K562 (cell line): ENCODE measurements around the gene NFIL3. TPM values are rescaled to one million over a fixed set of nuclear protein-coding genes. Genes with fewer than 3 reads are reported as not detected.
A peak's percentile ranks its signal among the peaks of the same experiment; 100 is the strongest.

Source experiments
- ADNP ChIP-seq: fragments of 200-800 bp; sonication (Bioruptor generic); IDR thresholded peaks from 2 replicates; pipeline ENCODE4 v1.6.1; 2016; ENCODE audit warnings: missing genetic modification characterization, missing compliant biosample characterization
- AFF1 ChIP-seq, 2 experiments: fragments of 450-650 bp; IDR thresholded peaks; 2 replicates each; pipeline ENCODE4 v1.6.1; 2018; ENCODE audit warnings: mild to moderate bottlenecking in 2 of 2, low read depth in 1 of 2; ENCODE audit not compliant: partially characterized antibody in 2 of 2
- ATF7 ChIP-seq: fragments of 450-650 bp; IDR thresholded peaks from 2 replicates; pipeline ENCODE4 v1.7.1; 2014; ENCODE audit warnings: mild to moderate bottlenecking, moderate library complexity
- CREB1 ChIP-seq, 2 experiments: sonication (generic) in 1 of 2; formaldehyde crosslinking in 1 of 2; IDR thresholded peaks; 2 replicates each; pipeline versions ENCODE4 v1.6.1 to v1.8.0; 2012 to 2022; ENCODE audit warnings: inconsistent platforms in 1 of 2, mild to moderate bottlenecking in 1 of 2, missing genetic modification reagents in 1 of 2, moderate library complexity in 1 of 2
- CREM ChIP-seq: IDR thresholded peaks from 2 replicates; pipeline ENCODE4 v1.6.1; 2014; ENCODE audit warnings: antibody characterized with exemption, low read depth
- DACH1 ChIP-seq: fragments of 450-650 bp; IDR thresholded peaks from 2 replicates; pipeline ENCODE4 v1.6.1; 2018; ENCODE audit not compliant: partially characterized antibody
- DPF2 ChIP-seq: fragments of 450-650 bp; IDR thresholded peaks from 2 replicates; pipeline ENCODE4 v1.6.1; 2016
- EP300 ChIP-seq: IDR thresholded peaks from 2 replicates; pipeline ENCODE4 v1.6.1; 2012; ENCODE audit warnings: low read length, improper control_type of control experiment
- L3MBTL2 ChIP-seq: fragments of 450-650 bp; IDR thresholded peaks from 2 replicates; pipeline ENCODE4 v1.6.1; 2016; ENCODE audit warnings: mild to moderate bottlenecking, moderate library complexity
- MECOM ChIP-seq: fragments of 250-450 bp; sonication (Bioruptor Pico); IDR thresholded peaks from 2 replicates; pipeline ENCODE4 v1.8.0; 2022; ENCODE audit warnings: inconsistent platforms
- NCOA1 ChIP-seq: fragments of 450-650 bp; IDR thresholded peaks from 2 replicates; pipeline ENCODE4 v1.6.1; 2016; ENCODE audit warnings: low read depth
- NEUROD1 ChIP-seq: fragments of 150-350 bp; IDR thresholded peaks from 2 replicates; pipeline ENCODE4 v1.6.1; 2014; ENCODE audit warnings: borderline replicate concordance, low read length, low read depth; ENCODE audit not compliant: partially characterized antibody
- SMAD3 ChIP-seq: fragments of 450-650 bp; formaldehyde crosslinking; conservative IDR thresholded peaks from 2 replicates; pipeline ENCODE4 v1.4.0; 2020; ENCODE audit warnings: mild to moderate bottlenecking
- SMARCC2 ChIP-seq: fragments of 450-650 bp; IDR thresholded peaks from 2 replicates; pipeline ENCODE4 v1.6.1; 2017; ENCODE audit warnings: antibody characterized with exemption, moderate library complexity, mild to moderate bottlenecking, low read depth
- SP1 ChIP-seq: sonication (generic); formaldehyde crosslinking; IDR thresholded peaks from 2 replicates; pipeline ENCODE4 v1.8.1; 2022; ENCODE audit warnings: mild to moderate bottlenecking, missing genetic modification reagents
- TRIM28 ChIP-seq: fragments of 450-650 bp; IDR thresholded peaks from 2 replicates; pipeline ENCODE4 v1.6.1; 2017
- ZKSCAN8 ChIP-seq: fragments of 200-800 bp; sonication (Bioruptor generic); IDR thresholded peaks from 2 replicates; pipeline ENCODE4 v1.6.1; 2016; ENCODE audit warnings: missing genetic modification characterization, missing compliant biosample characterization
- ZNF311 ChIP-seq: fragments of 250-450 bp; sonication (Bioruptor Pico); IDR thresholded peaks from 2 replicates; pipeline ENCODE4 v1.4.0; 2020; ENCODE audit warnings: mild to moderate bottlenecking, moderate library complexity
- polyA plus RNA-seq, 8 experiments: library from polyadenylated mRNA; depleted of rRNA in 4 of 8; stranded (reverse) in 5 of 8; unstranded in 3 of 8; fragments of >200 nt; fragmentation: Nextera tagmentation in 2 of 8; fragmentation: Illumina TruSeq in 1 of 8; extraction: Ambion mirVana in 2 of 8; extraction: Trizol in 1 of 8; gene quantifications; 2 replicates each; pipeline versions ENCODE4 v1.2.1 to v1.2.3, GENCODE V29; 2011 to 2014; ENCODE audit warnings: inconsistent platforms in 1 of 8, missing spikeins in 1 of 8
- total RNA-seq, 7 experiments: library from RNA; depleted of rRNA in 6 of 7; stranded (reverse); fragments of >200 nt in 6 of 7; fragmentation: Illumina TruSeq in 2 of 7; extraction: Trizol in 2 of 7; gene quantifications; 2 replicates each; pipeline versions ENCODE4 v1.2.1 to v1.2.3, GENCODE V29; 2011 to 2021; ENCODE audit warnings: low replicate concordance in 1 of 7
- TF ChIP-seq, protein P1 (sequence below): fragments of 450-650 bp; formaldehyde crosslinking; IDR thresholded peaks from 2 replicates; pipeline ENCODE4 v1.4.0; 2022; ENCODE audit warnings: mild to moderate bottlenecking, moderate library complexity
- TF ChIP-seq, protein P2 (sequence below), 2 experiments: IDR thresholded peaks in 1 of 2; conservative IDR thresholded peaks in 1 of 2; 2 replicates each; pipeline ENCODE4 v1.6.1; 2016; ENCODE audit warnings: low read depth in 2 of 2, mild to moderate bottlenecking in 1 of 2, missing compliant biosample characterization in 1 of 2, missing genetic modification characterization in 1 of 2, moderate library complexity in 1 of 2

NFIL3 gene
- total and polyA plus RNA-seq, 9 of the 15 experiments (the other 6 are each of a cell fraction or from before 2014, with no cell fraction given): 3.2 to 16.1 (median 9.3) TPM

DNA sequence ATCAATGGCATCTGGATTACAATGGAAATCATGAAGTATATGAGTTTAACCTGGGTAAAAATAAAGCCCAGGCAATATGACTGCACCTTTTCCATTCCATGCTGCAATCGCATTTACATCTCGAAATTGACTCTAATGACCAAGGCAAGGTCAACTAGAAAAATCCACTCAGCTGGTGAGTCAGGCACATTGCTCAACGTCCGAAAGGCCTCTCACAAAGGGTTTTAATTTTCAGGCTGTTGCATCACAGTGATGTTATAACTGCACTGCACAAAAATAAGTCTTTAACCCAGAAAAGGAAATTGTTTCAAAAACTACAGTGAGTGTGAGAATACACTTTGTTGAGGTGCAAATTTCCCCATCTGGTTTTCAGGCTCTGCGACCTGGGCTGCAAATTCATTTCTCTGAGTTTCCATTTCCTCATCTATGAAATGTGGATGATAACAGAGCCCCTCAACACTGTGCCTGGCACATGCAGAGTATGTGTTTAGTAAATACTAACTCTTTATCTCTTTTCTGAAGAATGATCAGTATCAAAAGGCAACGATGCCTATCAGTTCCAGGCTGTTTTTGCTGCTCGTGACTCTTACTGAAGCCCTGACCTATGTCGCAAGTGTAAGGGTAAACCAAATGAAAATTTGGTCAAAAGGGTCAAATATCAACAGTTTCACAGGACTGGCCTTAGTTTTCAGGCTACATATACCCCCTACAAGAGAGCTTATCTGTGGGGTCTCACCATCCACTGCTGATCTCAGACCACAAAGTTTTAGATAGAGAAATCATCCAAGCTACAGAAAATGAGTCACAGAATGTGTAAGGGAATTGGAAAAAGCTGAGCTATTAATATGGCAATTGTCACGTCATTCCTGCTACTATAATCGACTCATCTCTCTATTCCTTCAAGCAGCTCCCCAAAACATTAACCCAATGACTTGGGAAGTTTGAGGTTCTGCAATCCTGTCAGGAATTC lies 4.1 kb downstream of the NFIL3 start (continued):
- peak in 1 of 2 experiments; percentile 56 for TF ChIP-seq AFF1 (IDR thresholded peaks at IDR 0.05; ENCODE audit: low read depth in 1 of 2, partially characterized antibody in 2 of 2)
- TF ChIP-seq NEUROD1: peak; percentile 51
- TF ChIP-seq, protein P1, sequence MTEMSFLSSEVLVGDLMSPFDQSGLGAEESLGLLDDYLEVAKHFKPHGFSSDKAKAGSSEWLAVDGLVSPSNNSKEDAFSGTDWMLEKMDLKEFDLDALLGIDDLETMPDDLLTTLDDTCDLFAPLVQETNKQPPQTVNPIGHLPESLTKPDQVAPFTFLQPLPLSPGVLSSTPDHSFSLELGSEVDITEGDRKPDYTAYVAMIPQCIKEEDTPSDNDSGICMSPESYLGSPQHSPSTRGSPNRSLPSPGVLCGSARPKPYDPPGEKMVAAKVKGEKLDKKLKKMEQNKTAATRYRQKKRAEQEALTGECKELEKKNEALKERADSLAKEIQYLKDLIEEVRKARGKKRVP (CRISPR knock-in tag): peak; percentile 92
- no peak for TF ChIP-seq ADNP (tag)
- TF ChIP-seq DPF2: peak; percentile 92
- TF ChIP-seq CREB1 (IDR thresholded peaks at IDR 0.05): 0 out of 2 replicates have a peak, but pooled peaks have one; percentile 32
- no peak for TF ChIP-seq CREB1 (CRISPR knock-in tag; IDR thresholded peaks at IDR 0.05)
- peak; percentile 73; the same call in 1 of the 2 replicates for TF ChIP-seq SMARCC2
- peak; percentile 84 for TF ChIP-seq DACH1
- TF ChIP-seq, protein P2, sequence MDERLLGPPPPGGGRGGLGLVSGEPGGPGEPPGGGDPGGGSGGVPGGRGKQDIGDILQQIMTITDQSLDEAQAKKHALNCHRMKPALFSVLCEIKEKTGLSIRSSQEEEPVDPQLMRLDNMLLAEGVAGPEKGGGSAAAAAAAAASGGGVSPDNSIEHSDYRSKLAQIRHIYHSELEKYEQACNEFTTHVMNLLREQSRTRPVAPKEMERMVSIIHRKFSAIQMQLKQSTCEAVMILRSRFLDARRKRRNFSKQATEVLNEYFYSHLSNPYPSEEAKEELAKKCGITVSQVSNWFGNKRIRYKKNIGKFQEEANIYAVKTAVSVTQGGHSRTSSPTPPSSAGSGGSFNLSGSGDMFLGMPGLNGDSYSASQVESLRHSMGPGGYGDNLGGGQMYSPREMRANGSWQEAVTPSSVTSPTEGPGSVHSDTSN (CRISPR knock-in tag; IDR thresholded peaks at IDR 0.05; ENCODE audit: low read depth): no peak
- TF ChIP-seq, protein P2 (tag; conservative IDR thresholded peaks at IDR 0.05; ENCODE audit: low read depth): 0 out of 2 replicates have a peak, but pooled peaks have one; percentile 12
- no peak for TF ChIP-seq ZKSCAN8 (CRISPR knock-in tag)
- 0 out of 2 replicates have a peak, but pooled peaks have one; percentile 60 for TF ChIP-seq SMAD3 (CRISPR knock-in tag)
- TF ChIP-seq ZNF311: peak; percentile 35; the same call in 1 of the 2 replicates
- TF ChIP-seq CREM: peak; percentile 59
- 0 out of 2 replicates have a peak, but pooled peaks have one; percentile 13 for TF ChIP-seq SP1 (CRISPR knock-in tag)
- TF ChIP-seq ATF7: peak; percentile 92; the same call in 1 of the 2 replicates
- peak; percentile 21; the same call in 1 of the 2 replicates for TF ChIP-seq MECOM (CRISPR knock-in tag)
- 0 out of 2 replicates have a peak, but pooled peaks have one; percentile 36 for TF ChIP-seq NCOA1
- TF ChIP-seq L3MBTL2: peak; percentile 63; the same call in 1 of the 2 replicates
- TF ChIP-seq TRIM28: no peak; the same call in 1 of the 2 replicates
- peak; percentile 87 for TF ChIP-seq EP300
